C4-2B (cell line): ENCODE results near the gene ABLIM3.

ENCODE experiments used
- H3K27ac ChIP-seq: fragments of 450-650 bp; 2 replicates; pipeline ENCODE4 v1.5.1; 2017
- CTCF ChIP-seq: fragments of 450-650 bp; conservative IDR thresholded peaks from 2 replicates; pipeline ENCODE4 v1.5.1; 2017; ENCODE audit warnings: mild to moderate bottlenecking
- ZFX ChIP-seq: fragments of 450-650 bp; IDR thresholded peaks from 2 replicates; pipeline ENCODE4 v1.6.1; 2017

The ABLIM3 gene

GRCh38 chr5:149251546-149251945 is 110.3 kb downstream of the ABLIM3 start:
- no peak overlapping the region for H3K27ac ChIP-seq
- TF ChIP-seq CTCF, result no peak
- TF ChIP-seq ZFX, result no peak

GRCh38 chr5:149254506-149254905 is 113.2 kb downstream of the ABLIM3 start:
- no peak overlapping the region for H3K27ac ChIP-seq
- TF ChIP-seq CTCF (no peak), ZFX (no peak)

GRCh38 chr5:149256451-149256850 is 115.2 kb downstream of the ABLIM3 start:
- no peak for TF ChIP-seq CTCF
- no peak for TF ChIP-seq ZFX
- H3K27ac ChIP-seq, result no peak overlapping the region

- H3K27ac ChIP-seq, result no peak overlapping the region
- TF ChIP-seq ZFX (no peak), CTCF (no peak)
Measured at GRCh38 chr5:149257131-149257530, 115.8 kb downstream of the ABLIM3 start.

- H3K27ac ChIP-seq, result no peak overlapping the region
- no peak for TF ChIP-seq ZFX
- no peak for TF ChIP-seq CTCF
Measured at GRCh38 chr5:149257889-149258705, 116.8 kb downstream of the ABLIM3 start.

GRCh38 chr5:149260761-149261160 is 119.5 kb downstream of the ABLIM3 start:
- no peak overlapping the region for H3K27ac ChIP-seq
- TF ChIP-seq ZFX (no peak), CTCF (no peak)

GRCh38 chr5:149261246-149261645 is 120.0 kb downstream of the ABLIM3 start:
- TF ChIP-seq ZFX, result no peak
- TF ChIP-seq CTCF, result no peak
- H3K27ac ChIP-seq, result no peak overlapping the region
